Tongue (tissue), 2 donors: ENCODE results near the gene BPIFB3. TPM values are rescaled to one million over a fixed set of nuclear protein-coding genes. Genes with fewer than 3 reads are reported as not detected.
"Not testable (repeated sequence)": the region's sequence is repeated elsewhere in the genome, so short reads cannot be mapped to it uniquely, and the experiment has no call there.

Source experiments
- DNase-seq: peaks from one replicate; pipeline ENCODE4 v3.0.0-alpha.2; 2015
- total RNA-seq: library from RNA; depleted of rRNA; stranded (reverse); fragments of >200 nt; gene quantifications from one replicate; pipeline ENCODE4 v1.2.3, GENCODE V29; 2014

Gene BPIFB3
- total RNA-seq, 1 donor from 2014 or later, result 11.3 TPM

- DNase-seq, result no peak
Observed at GRCh38 chr20:33119725-33120720, 66.3 kb downstream of the BPIFB3 start.

GRCh38 chr20:33120934-33121333, 67.2 kb downstream of the BPIFB3 start:
- DNase-seq, result no peak

GRCh38 chr20:33122297-33122696, 68.6 kb downstream of the BPIFB3 start:
- DNase-seq, result not testable (repeated sequence)

Other genes starting within 250 kb of the BPIFB3 start
- 111 TPM for gene MAPRE1, start 233.9 kb upstream of the BPIFB3 start, total RNA-seq
- gene EFCAB8, start 195.0 kb upstream of the BPIFB3 start, total RNA-seq, result 2.3 TPM
- not detected for gene SUN5, start 49.5 kb upstream of the BPIFB3 start, total RNA-seq
- 54.9 TPM for gene BPIFB2, start 46.2 kb upstream of the BPIFB3 start, total RNA-seq
- not detected for gene BPIFB6, start 22.3 kb upstream of the BPIFB3 start, total RNA-seq
- gene BPIFB4, start 25.7 kb downstream of the BPIFB3 start, total RNA-seq, result 0.62 TPM
- not detected for gene BPIFA2, start 114.3 kb downstream of the BPIFB3 start, total RNA-seq
- not detected for gene BPIFA3, start 163.4 kb downstream of the BPIFB3 start, total RNA-seq
- 109 TPM for gene BPIFA1, start 182.1 kb downstream of the BPIFB3 start, total RNA-seq
- gene BPIFB1, start 229.3 kb downstream of the BPIFB3 start, total RNA-seq, result 158 TPM